HEK293T (cell line): ENCODE data around the gene SLC39A7.

Source experiments
- CTCF ChIA-PET: fragments of 350-600 bp; formaldehyde crosslinking; extraction: SDS; loops from one replicate; lab custom pipeline; 2021; ENCODE audit warnings: antibody characterized with exemption, inconsistent platforms; lab: Yijun Ruan, JAX
- POLR2A ChIA-PET: fragments of 350-600 bp; formaldehyde crosslinking; extraction: SDS; loops from one replicate; lab custom pipeline; 2020; ENCODE audit warnings: antibody characterized with exemption, inconsistent platforms; lab: Yijun Ruan, JAX
- DNase-seq: peaks from one replicate; pipeline ENCODE4 v3.0.0; 2012; ENCODE audit warnings: mixed read lengths; ENCODE audit errors: extremely low spot score
- ARNT ChIP-seq: fragments of 450-650 bp; IDR thresholded peaks from 2 replicates; pipeline ENCODE4 v1.6.1; 2017; ENCODE audit warnings: mild to moderate bottlenecking
- BHLHE40 ChIP-seq: fragments of 450-650 bp; IDR thresholded peaks from 2 replicates; pipeline ENCODE4 v1.6.1; 2016; ENCODE audit warnings: mild to moderate bottlenecking, moderate library complexity, borderline replicate concordance
- CTBP1 ChIP-seq: fragments of 450-650 bp; IDR thresholded peaks from 2 replicates; pipeline ENCODE4 v1.6.1; 2016; ENCODE audit warnings: borderline replicate concordance
- ELF4 ChIP-seq: fragments of 450-650 bp; IDR thresholded peaks from 2 replicates; pipeline ENCODE4 v1.6.1; 2017; ENCODE audit warnings: antibody characterized with exemption
- FOXA1 ChIP-seq: fragments of 450-650 bp; IDR thresholded peaks from 2 replicates; pipeline ENCODE4 v1.6.1; 2016; ENCODE audit warnings: mild to moderate bottlenecking
- FOXK2 ChIP-seq: fragments of 450-650 bp; IDR thresholded peaks from 2 replicates; pipeline ENCODE4 v1.6.1; 2016; ENCODE audit warnings: mild to moderate bottlenecking
- FOXM1 ChIP-seq: fragments of 450-650 bp; IDR thresholded peaks from 2 replicates; pipeline ENCODE4 v1.6.1; 2017; ENCODE audit warnings: mild to moderate bottlenecking, borderline replicate concordance
- HDGF ChIP-seq: fragments of 450-650 bp; IDR thresholded peaks from 2 replicates; pipeline ENCODE4 v1.6.1; 2017; ENCODE audit warnings: antibody characterized with exemption, borderline replicate concordance
- L3MBTL2 ChIP-seq: fragments of 450-650 bp; conservative IDR thresholded peaks from 2 replicates; pipeline ENCODE4 v1.6.1; 2016; ENCODE audit warnings: mild to moderate bottlenecking
- LEF1 ChIP-seq: fragments of 450-650 bp; IDR thresholded peaks from 2 replicates; pipeline ENCODE4 v1.6.1; 2017; ENCODE audit warnings: mild to moderate bottlenecking, borderline replicate concordance
- NFRKB ChIP-seq: fragments of 450-650 bp; IDR thresholded peaks from 2 replicates; pipeline ENCODE4 v1.6.1; 2016; ENCODE audit warnings: mild to moderate bottlenecking, moderate library complexity
- PKNOX1 ChIP-seq: fragments of 450-650 bp; IDR thresholded peaks from 2 replicates; pipeline ENCODE4 v1.6.1; 2016
- SP1 ChIP-seq: fragments of 450-650 bp; IDR thresholded peaks from 2 replicates; pipeline ENCODE4 v1.6.1; 2017
- SUZ12 ChIP-seq: fragments of 450-650 bp; IDR thresholded peaks from 2 replicates; pipeline ENCODE4 v1.6.1; 2016; ENCODE audit warnings: mild to moderate bottlenecking
- TARDBP ChIP-seq: fragments of 450-650 bp; IDR thresholded peaks from 2 replicates; pipeline ENCODE4 v1.6.1; 2016
- ZNF384 ChIP-seq: fragments of 450-650 bp; IDR thresholded peaks from 2 replicates; pipeline ENCODE4 v1.6.1; 2016

SLC39A7 gene

GRCh38 chr6:33177552-33178446, 22.9 kb upstream of the SLC39A7 start:
- TF ChIP-seq HDGF (no peak), SUZ12 (no peak), TARDBP (no peak), FOXK2 (no peak), ARNT (no peak), PKNOX1 (no peak), FOXA1 (no peak), SP1 (no peak), LEF1 (no peak), CTBP1 (no peak), ELF4 (no peak), NFRKB (no peak), L3MBTL2 (no peak), FOXM1 (no peak), BHLHE40 (no peak), ZNF384 (no peak)
- no peak for DNase-seq
- POLR2A ChIA-PET, result no interaction called here
- CTCF ChIA-PET, result no interaction called here

GRCh38 chr6:33178755-33179475, 21.8 kb upstream of the SLC39A7 start:
- ChIA-PET POLR2A (no interaction called here), CTCF (no interaction called here)
- TF ChIP-seq CTBP1 (no peak), L3MBTL2 (no peak), ELF4 (no peak), LEF1 (no peak), HDGF (no peak), BHLHE40 (no peak), PKNOX1 (no peak)
- no peak for DNase-seq

GRCh38 chr6:33181141-33181540, 19.5 kb upstream of the SLC39A7 start:
- ChIA-PET CTCF (no interaction called here), POLR2A (no interaction called here)
- TF ChIP-seq FOXK2 (no peak), ARNT (no peak), BHLHE40 (no peak), L3MBTL2 (no peak), TARDBP (no peak), FOXM1 (no peak), NFRKB (no peak), SUZ12 (no peak), LEF1 (no peak)
- no peak for DNase-seq

- ChIA-PET POLR2A (no interaction called here), CTCF (no interaction called here)
- TF ChIP-seq TARDBP (no peak), BHLHE40 (no peak), ARNT (no peak), NFRKB (no peak), L3MBTL2 (no peak)
- no peak for DNase-seq
Observed at GRCh38 chr6:33183071-33183683, 17.5 kb upstream of the SLC39A7 start.

- ChIA-PET CTCF (no interaction called here), POLR2A (no interaction called here)
- TF ChIP-seq L3MBTL2 (no peak), SUZ12 (no peak), ARNT (no peak), HDGF (no peak), PKNOX1 (no peak), TARDBP (no peak), SP1 (no peak), LEF1 (no peak), FOXA1 (no peak), ELF4 (no peak), FOXK2 (no peak), FOXM1 (no peak), BHLHE40 (no peak), CTBP1 (no peak)
- no peak for DNase-seq
Observed at GRCh38 chr6:33185190-33185589, 15.5 kb upstream of the SLC39A7 start.
